GM13976 (cell line): ENCODE measurements around the gene SVBP.

Experiments used
- DNase-seq: peaks from one replicate; pipeline ENCODE4 v3.0.0; 2012; ENCODE audit warnings: low spot score
- CTCF ChIP-seq: IDR thresholded peaks from 2 replicates; pipeline ENCODE4 v1.5.1; 2012; ENCODE audit warnings: borderline replicate concordance, mild to moderate bottlenecking; ENCODE audit not compliant: insufficient read depth; ENCODE audit errors: extremely low read depth, missing control alignments, control extremely low read depth
- in situ Hi-C: fragments of 300-500 bp; cut with MboI; formaldehyde crosslinking; loops from one replicate; pipeline ENCODE4 v1.12.0; 2022; ENCODE audit warnings: low sequenced_read_pairs, mixed read lengths, inconsistent platforms; ENCODE audit not compliant: unreplicated experiment

Gene SVBP

GRCh38 chr1:42847111-42847595 is 30.0 kb upstream of the SVBP start:
- in situ Hi-C loops: no loop called here
- no peak for DNase-seq
- no peak for TF ChIP-seq CTCF

GRCh38 chr1:42846257-42847110 is 29.3 kb upstream of the SVBP start, which contains the start of gene ZNF691:
TSS of gene ZNF691 (plus strand) at chr1:42846613. CDS start at chr1:42849659, 3,046 bp downstream.
- in situ Hi-C loops: no loop called here
- peak; percentile 94 for DNase-seq
- TF ChIP-seq CTCF: peak; percentile 51

- in situ Hi-C loops: no loop called here
- TF ChIP-seq CTCF: no peak
- DNase-seq: no peak
These were observed 28.7 kb upstream of the SVBP start for GRCh38 chr1:42845866-42846256.

- in situ Hi-C loops: no loop called here
- TF ChIP-seq CTCF: no peak
- DNase-seq: no peak
These were observed 28.0 kb upstream of the SVBP start for GRCh38 chr1:42845193-42845592.

GRCh38 chr1:42844592-42845140 is 27.5 kb upstream of the SVBP start:
- no peak for DNase-seq
- in situ Hi-C loops: no loop called here
- no peak for TF ChIP-seq CTCF

GRCh38 chr1:42841440-42842147 is 24.4 kb upstream of the SVBP start:
- TF ChIP-seq CTCF: no peak
- DNase-seq: no peak
- in situ Hi-C loops: no loop called here
